OCI-LY7 (cell line): ENCODE results near the gene CYP19A1.

Source experiments
- CTCF ChIP-seq: fragments of 200-600 bp; sonication (generic); conservative IDR thresholded peaks from 2 replicates; pipeline ENCODE4 v1.5.1; 2014; ENCODE audit warnings: mild to moderate bottlenecking, antibody characterized with exemption, low read length, moderate library complexity, mixed read lengths
- EZH2phosphoT487 ChIP-seq: fragments of 200-600 bp; sonication (generic); IDR thresholded peaks from 2 replicates; pipeline ENCODE4 v1.6.1; 2018; ENCODE audit warnings: low read depth, borderline replicate concordance, mild to moderate bottlenecking, mixed run types, antibody characterized with exemption, low read length, moderate library complexity, mixed read lengths

GRCh38 chr15:51303462-51303980 is 34.9 kb downstream of the CYP19A1 start:
- no peak for TF ChIP-seq CTCF
- TF ChIP-seq EZH2phosphoT487 = no peak
